ENCODE data around the gene MAML2. TPM values are rescaled to one million over a fixed set of nuclear protein-coding genes. Genes with fewer than 3 reads are reported as not detected.

MAML2 gene
- total RNA-seq, 4 donors from 2014 or later, result 15.9 to 31.9 (median 24.9) TPM

- intact Hi-C loops (cut with DNase I; ENCODE audit: low total_unique reads) (no loop called here), in situ Hi-C loops (cut with MboI; ENCODE audit: low pct_ligation_motif_present in 1 of 4, low pct_unique_long_range_greater_than_20kb in 1 of 4, low sequenced_read_pairs in 3 of 4) (no loop called here)
- no peaks in the 10 kb centered on the region for H3K36me3 ChIP-seq
- no peak overlapping the region for H3K27ac ChIP-seq
- no peaks in the 10 kb centered on the region for H3K9me3 ChIP-seq
- WGBS, 2 donors (ENCODE audit: low coverage in 1 of 2), result 98% methylated on average over 5 of the region's 5 CpGs; no CpG with 5 or more reads in 1 of the 2 donors
- H3K4me3 ChIP-seq, result no peak overlapping the region
- no peaks in the 10 kb centered on the region for H3K27me3 ChIP-seq
- TF ChIP-seq POLR2A (IDR thresholded peaks at IDR 0.05), result no peak
- no peak for TF ChIP-seq CTCF (IDR thresholded peaks at IDR 0.05)
- no peak for TF ChIP-seq POLR2AphosphoS5 (IDR thresholded peaks at IDR 0.05)
- TF ChIP-seq EP300 (IDR thresholded peaks at IDR 0.05; ENCODE audit: low read depth), result no peak
- no peak for DNase-seq
- H3K4me1 ChIP-seq, result no peaks in the 10 kb centered on the region
These were observed 320.9 kb downstream of the MAML2 start for GRCh38 chr11:96021901-96022650.

- Histone ChIP-seq H3K27me3 (no peaks in the 10 kb centered on the region), H3K4me1 (no peaks in the 10 kb centered on the region), H3K36me3 (no peaks in the 10 kb centered on the region), H3K4me3 (no peak overlapping the region), H3K9me3 (no peaks in the 10 kb centered on the region), H3K27ac (no peak overlapping the region)
- intact Hi-C loops (cut with DNase I; ENCODE audit: low total_unique reads), result no loop called here
- 86% methylated on average over 7 to 8 of the region's 8 CpGs for WGBS, 2 donors (ENCODE audit: low coverage in 1 of 2)
- TF ChIP-seq EP300 (IDR thresholded peaks at IDR 0.05; ENCODE audit: low read depth), result no peak
- in situ Hi-C loops (cut with MboI; ENCODE audit: low pct_ligation_motif_present in 1 of 4, low pct_unique_long_range_greater_than_20kb in 1 of 4, low sequenced_read_pairs in 3 of 4), result no loop called here
- DNase-seq, result no peak
These were observed 322.9 kb downstream of the MAML2 start for GRCh38 chr11:96019810-96020747.

GRCh38 chr11:96019281-96019680 is 323.7 kb downstream of the MAML2 start:
- Histone ChIP-seq H3K36me3 (no peaks in the 10 kb centered on the region), H3K27ac (no peak overlapping the region), H3K4me3 (no peak overlapping the region), H3K27me3 (no peaks in the 10 kb centered on the region), H3K4me1 (peaks cover 0 to 5% (median 0%) of the 10 kb centered on the region in 4 donors), H3K9me3 (no peaks in the 10 kb centered on the region)
- DNase-seq, result no peak
- intact Hi-C loops (cut with DNase I; ENCODE audit: low total_unique reads) (no loop called here), in situ Hi-C loops (cut with MboI; ENCODE audit: low pct_ligation_motif_present in 1 of 4, low pct_unique_long_range_greater_than_20kb in 1 of 4, low sequenced_read_pairs in 3 of 4) (no loop called here)
- no peak for TF ChIP-seq EP300 (IDR thresholded peaks at IDR 0.05; ENCODE audit: low read depth)
- TF ChIP-seq POLR2AphosphoS5 (IDR thresholded peaks at IDR 0.05), result no peak
- TF ChIP-seq POLR2A (IDR thresholded peaks at IDR 0.05), result no peak
- TF ChIP-seq CTCF (IDR thresholded peaks at IDR 0.05), result no peak

GRCh38 chr11:96017856-96018255 is 325.1 kb downstream of the MAML2 start:
- no peaks in the 10 kb centered on the region for H3K9me3 ChIP-seq
- peaks cover 0 to 19% (median 5%) of the 10 kb centered on the region in 4 donors for H3K4me1 ChIP-seq
- no peak overlapping the region for H3K27ac ChIP-seq
- TF ChIP-seq CTCF (IDR thresholded peaks at IDR 0.05) (no peak), EP300 (IDR thresholded peaks at IDR 0.05; ENCODE audit: low read depth) (no peak), POLR2AphosphoS5 (IDR thresholded peaks at IDR 0.05) (no peak), POLR2A (IDR thresholded peaks at IDR 0.05) (no peak)
- H3K4me3 ChIP-seq, result no peak overlapping the region
- no peaks in the 10 kb centered on the region for H3K36me3 ChIP-seq
- intact Hi-C loops (cut with DNase I; ENCODE audit: low total_unique reads), result no loop called here
- no peaks in the 10 kb centered on the region for H3K27me3 ChIP-seq
- in situ Hi-C loops (cut with MboI; ENCODE audit: low pct_ligation_motif_present in 1 of 4, low pct_unique_long_range_greater_than_20kb in 1 of 4, low sequenced_read_pairs in 3 of 4), result no loop called here
- 84 to 96% methylated on average over 3 of the region's 3 CpGs for WGBS, 2 donors (ENCODE audit: low coverage in 1 of 2)
- no peak for DNase-seq
